22Rv1 (cell line): ENCODE measurements around the gene SMIM23.

ENCODE experiments used
- CTCF ChIP-seq: fragments of 450-650 bp; IDR thresholded peaks from 2 replicates; pipeline ENCODE4 v1.5.1; 2017; ENCODE audit warnings: mild to moderate bottlenecking
- ZFX ChIP-seq: fragments of 450-650 bp; IDR thresholded peaks from 2 replicates; pipeline ENCODE4 v1.6.1; 2017; ENCODE audit warnings: antibody characterized with exemption, borderline replicate concordance

- no peak for TF ChIP-seq CTCF
- no peak for TF ChIP-seq ZFX
Observed at GRCh38 chr5:171747061-171747859, 38.4 kb upstream of the SMIM23 start.
